HL-60/S4 treated with retinoic acid at 250 ng/mL for 4 days and 3 days (cell line): ENCODE results near the gene STIM2.
"Not testable (repeated sequence)": the region's sequence is repeated elsewhere in the genome, so short reads cannot be mapped to it uniquely, and the experiment has no call there.

Experiments
- in situ Hi-C: fragments of 300-500 bp; cut with MboI; formaldehyde crosslinking; loops from 2 replicates; pipeline ENCODE4 v1.7.0; 2022; ENCODE audit warnings: low sequenced_read_pairs

The STIM2 gene

DNA sequence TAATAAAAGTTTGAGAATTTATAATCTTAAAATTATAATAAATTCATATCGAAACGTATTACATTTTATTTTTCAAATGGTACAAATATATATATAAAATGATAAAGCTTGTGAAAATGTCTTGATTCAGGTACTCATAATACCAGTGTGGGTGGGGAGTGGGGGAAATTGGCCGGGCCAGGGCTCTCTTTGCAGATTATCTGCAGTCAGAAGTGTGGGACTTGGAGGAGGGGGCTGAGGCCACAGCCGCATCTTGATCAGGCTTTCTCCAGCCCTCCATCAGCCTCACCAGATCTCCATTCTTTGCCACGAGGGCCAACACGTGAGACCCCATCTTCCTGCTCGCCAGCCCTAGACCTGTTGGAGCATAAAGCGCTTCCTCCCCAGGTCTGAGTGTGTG, 86.7 kb downstream of the STIM2 start:
- in situ Hi-C loops, result no loop called here

DNA sequence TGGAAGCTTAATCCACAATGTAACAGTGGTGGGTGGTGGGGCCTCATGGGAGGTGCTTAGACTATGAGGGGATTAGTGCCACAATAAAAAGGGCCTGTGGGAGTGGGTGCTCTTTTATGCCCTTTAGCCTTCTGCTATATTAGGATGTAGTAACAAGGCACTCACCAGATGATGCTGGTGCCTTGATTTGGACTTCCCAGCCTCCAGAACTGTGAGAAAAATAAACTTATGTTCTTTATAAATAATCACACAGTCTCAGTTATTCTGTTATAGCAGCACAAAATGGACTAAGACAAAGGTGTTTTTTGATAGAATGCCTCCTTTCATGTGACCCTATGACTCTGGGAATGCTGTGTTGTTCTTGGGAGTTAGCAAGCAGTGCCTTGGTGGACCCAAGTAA, 89.8 kb downstream of the STIM2 start:
- in situ Hi-C loops, result no loop called here

DNA sequence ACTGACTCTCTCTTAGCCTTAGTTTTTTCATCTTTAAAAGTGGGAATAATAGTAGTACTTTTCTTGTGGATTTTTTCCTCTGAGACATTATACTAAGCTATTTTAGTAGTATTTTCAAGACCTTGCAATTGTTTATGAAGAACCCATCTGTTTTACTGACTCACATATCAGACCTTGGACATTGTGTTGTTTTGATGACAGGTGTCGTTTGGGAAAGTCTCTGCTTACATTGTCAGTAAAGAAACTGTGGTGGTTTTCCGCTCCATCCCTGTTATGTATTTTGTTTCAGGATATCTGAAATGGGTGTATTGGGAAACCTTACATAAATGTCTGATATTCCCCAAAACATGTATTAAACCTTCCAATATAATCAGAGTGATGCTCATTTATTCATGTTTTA, 92.2 kb downstream of the STIM2 start:
- in situ Hi-C loops, result no loop called here

DNA sequence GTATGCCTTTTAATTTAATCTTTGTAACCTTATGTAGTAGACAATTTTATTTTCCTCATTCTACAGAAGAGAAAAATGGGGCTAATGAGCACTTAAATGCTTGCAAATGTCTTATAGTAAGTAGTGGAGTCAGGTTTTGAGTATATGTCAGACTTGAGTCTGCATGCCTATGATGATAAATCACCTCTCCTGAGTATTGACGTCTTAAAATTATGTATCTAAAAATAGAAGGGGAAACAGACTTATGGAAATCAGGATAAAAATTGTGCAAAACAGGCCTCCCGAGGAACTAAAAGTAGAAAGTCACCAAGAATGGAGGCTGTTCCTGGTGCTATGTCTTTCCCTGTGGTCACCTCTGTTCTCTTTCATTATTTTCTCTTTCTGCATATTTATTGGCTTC, 92.7 kb downstream of the STIM2 start:
- in situ Hi-C loops, result no loop called here

DNA sequence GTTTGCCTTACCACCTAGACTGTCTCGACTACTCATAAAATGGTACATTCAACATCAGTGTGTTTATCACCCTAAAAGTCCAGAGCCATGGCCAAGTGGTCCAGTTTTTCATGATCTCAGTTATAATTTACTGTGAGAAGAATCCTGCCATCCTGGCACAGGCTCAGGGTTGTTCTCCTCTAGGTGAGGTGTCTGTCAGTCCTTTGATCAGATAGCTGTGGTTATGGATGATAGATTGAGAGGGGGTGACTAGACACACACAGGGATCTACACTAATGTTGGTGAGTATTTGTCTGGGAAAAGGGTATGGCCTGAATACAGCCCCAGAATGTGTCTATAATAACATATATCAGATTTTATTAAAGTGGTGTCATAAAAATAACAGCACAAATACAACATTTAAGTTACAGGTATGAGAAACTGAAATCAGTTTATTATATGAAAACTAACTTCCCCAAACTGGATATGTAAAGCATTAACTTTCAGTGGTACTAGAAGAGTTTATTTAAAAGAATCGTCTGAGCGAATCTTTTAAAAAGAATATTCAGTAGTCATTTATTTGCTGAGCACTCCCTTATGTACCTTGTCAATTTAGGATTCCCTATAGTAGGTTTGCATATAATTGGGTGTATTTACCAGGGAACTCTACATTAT, 93.3 kb downstream of the STIM2 start:
- in situ Hi-C loops, result no loop called here

GRCh38 chr4:26955241-26955640, 94.6 kb downstream of the STIM2 start:
- in situ Hi-C loops, result no loop called here

GRCh38 chr4:26958925-26959653, 98.4 kb downstream of the STIM2 start:
- in situ Hi-C loops, result no loop called here

DNA sequence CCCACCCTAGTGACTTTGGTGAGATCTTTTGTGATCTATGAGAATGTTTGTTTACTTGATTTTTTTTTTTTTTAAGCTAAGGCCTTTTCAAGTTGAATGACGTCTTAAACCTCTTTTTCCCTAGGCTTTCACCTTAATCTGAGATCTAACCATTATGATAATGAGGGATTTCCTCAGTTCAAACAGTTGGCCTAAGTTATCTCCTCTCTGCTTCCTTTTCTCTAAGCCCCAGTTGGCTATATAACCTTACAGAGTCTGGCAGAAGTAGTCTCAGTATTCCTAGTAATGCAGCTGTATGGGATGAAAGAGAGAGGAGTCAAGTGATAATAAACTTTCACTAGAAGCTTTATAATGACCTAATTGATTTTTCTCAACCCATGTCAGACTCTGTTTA, 99.0 kb downstream of the STIM2 start:
- in situ Hi-C loops, result no loop called here

GRCh38 chr4:26962720-26963119, 102.1 kb downstream of the STIM2 start:
- in situ Hi-C loops, result no loop called here

DNA sequence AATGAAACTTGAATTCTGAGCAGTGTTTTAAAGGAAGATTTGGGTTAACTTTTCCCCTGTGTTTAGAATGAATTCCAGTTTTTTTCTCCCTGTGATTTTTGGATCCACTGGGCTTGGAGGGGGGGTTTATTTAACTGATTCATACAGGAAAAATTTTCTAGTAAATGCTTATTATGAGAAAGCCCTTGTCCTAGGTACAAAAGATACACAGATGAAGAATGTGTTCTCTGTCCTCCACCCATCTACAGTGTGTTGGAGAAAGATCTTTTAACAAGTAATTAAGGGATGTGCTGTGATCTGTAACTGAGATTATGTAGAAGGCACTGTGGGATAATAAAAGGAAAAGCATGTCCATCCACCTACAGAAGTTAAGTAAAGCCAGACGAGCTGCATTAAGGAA, 103.9 kb downstream of the STIM2 start:
- in situ Hi-C loops, result no loop called here

GRCh38 chr4:26964994-26965393, 104.4 kb downstream of the STIM2 start:
- in situ Hi-C loops, result no loop called here

DNA sequence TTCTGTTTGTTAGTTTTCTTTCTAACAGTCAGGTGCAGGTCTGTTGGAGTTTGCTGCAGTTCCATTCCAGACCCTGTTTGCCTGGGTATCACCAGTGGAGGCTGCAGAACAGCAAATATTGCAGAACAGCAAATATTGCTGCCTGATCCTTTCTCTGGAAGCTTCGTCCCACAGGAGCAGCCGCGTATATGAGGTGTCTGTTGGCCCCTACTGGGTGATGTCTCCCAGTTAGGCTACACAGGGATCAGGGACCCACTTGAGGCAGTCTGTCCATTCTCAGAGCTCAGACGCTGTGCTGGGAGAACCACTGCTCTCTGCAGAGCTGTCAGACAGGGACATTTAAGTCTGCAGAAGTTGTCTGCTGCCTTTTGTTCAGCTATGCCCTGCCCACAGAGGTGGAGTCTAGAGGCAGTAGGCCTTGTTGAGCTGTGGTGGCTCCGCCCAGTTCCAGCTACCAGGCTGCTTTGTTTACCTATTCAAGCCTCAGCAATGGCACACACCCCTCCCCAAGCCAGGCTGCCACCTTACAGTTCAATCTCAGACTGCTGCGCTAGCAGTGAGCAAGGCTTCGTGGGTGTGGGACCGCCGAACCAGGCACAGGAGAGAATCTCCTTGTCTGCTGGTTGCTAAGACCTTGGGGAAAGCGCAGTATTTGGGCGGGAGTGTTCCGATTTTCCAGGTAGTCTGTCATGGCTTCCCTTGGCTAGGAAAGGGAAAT, 115.0 kb downstream of the STIM2 start:
- in situ Hi-C loops, result not testable (repeated sequence)

DNA sequence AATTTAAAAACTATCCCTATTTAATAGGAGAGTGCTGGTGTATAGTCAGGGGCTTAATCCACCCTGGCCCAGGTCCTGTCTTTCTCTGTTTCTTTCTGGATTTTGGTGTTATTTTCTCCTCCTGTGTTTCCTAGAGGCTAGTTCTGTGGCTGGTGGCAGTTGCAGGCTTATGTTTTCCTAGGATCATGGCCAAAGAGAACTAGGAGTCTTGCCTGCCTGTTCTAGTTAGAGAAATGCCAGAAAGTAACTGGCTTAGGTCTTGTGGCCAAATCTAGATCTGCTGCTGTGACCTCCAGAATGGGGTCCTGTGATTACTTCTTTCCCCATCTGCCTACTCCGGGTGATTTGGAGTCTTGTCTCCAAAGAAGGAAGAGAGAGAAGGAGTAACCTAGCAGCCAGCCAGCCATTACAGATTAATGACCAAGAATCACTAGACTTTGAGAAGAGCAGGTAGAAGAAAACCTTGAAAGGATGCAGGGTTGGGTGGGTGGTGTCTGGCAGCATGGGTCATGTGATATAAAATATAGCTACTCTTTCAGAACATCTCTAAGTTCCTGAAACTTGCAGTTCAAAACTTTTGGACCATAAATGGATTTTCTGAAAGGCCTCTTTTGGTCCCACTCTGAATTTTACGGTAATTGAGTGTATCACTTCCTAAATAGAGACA, 117.9 kb downstream of the STIM2 start:
- in situ Hi-C loops, result no loop called here

- in situ Hi-C loops, result no loop called here
Measured at GRCh38 chr4:26984896-26985295, 124.3 kb downstream of the STIM2 start.

- in situ Hi-C loops, result no loop called here
Measured at GRCh38 chr4:26985873-26986272, 125.2 kb downstream of the STIM2 start.

DNA sequence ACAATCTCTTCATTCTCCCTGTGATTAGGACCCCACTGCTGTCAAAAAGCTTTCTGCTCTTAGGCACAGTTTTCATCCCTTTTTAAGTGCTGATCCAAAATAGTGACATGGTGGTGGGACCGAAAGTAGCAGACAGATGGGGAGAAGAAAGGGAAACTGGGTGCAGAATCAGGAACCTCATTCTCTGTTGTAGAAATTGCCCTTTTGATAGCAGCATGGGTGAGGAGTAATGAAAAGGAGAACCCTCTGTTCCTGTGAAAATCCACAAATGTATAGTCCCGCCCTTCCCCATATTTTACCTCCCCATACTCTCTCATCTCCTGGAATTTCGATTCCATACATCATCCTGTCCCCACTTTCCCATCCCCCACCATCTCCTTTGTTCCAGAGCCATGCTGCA, 126.5 kb downstream of the STIM2 start:
- in situ Hi-C loops, result no loop called here

DNA sequence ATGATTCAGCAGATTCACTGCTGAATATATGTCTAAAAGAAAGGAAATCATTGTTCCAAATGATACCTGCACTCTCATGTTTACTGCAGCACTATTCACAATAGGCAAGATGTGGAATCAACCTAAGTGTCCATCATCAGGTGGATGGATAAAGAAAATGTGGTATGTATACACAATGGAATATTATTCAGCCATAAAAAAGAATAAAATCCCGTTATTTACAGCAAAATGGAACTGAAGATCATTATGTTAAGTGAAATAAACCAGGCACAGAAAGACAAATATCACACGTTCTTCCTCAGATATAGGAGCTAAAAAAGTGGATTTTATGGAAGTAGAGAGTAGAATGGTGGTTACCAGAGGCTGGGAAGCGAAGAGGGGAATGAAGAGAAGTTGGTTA, 130.4 kb downstream of the STIM2 start:
- in situ Hi-C loops, result no loop called here

DNA sequence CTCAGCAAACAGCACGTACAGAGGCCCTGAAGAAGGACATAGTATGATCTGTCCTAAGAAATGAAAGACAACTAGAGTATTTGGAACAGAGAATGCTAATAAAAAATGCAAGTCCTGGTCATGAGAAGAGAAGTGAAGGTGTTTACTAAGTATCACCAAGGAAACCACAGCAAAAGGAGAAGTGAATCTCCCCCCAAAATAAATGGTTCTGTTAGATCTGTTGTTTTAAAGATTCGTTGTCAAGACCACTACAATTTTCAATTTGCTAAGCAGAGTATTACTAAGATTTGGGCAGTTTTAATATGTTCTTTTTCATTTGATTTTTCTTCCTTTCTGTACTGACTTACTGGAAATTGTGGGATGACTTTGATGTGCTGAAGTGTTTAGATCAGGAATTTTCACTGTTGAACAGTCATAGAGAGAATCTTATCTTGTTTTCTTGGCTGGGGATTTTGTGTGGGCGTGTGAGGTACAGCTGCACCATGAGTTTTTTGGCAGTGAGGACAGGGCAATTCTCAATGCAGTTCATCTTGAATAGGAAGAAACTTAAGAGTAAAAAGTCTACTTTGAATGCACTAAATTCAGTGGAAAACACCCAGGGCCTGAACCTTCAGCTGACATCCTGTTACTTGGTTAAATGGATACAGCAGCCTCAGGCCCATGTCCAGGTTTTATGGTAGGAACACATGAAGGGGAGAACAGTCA, 132.2 kb downstream of the STIM2 start:
- in situ Hi-C loops, result no loop called here

GRCh38 chr4:26993539-26993938, 132.9 kb downstream of the STIM2 start:
- in situ Hi-C loops, result no loop called here

DNA sequence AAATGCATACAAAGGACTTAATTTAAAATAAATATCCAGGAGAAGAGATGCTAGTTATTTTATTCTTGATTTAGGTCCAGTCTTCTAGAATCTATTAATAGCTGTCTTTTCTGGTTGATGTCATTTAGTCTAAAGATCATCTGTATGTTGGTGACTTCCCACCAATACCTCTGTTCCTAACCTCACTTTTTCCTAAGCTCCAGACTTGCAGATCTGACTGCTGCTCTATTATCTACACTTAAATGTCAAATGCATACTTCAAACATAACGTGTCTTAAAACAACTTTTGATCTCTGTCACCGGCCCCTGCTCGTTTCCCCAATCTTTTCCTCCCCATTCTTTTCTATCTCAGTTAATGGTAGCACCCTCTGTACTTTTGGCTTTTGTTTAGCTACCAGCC, 133.3 kb downstream of the STIM2 start:
- in situ Hi-C loops, result no loop called here

- in situ Hi-C loops, result no loop called here
Measured at GRCh38 chr4:26995316-26995715, 134.7 kb downstream of the STIM2 start.
